Hematopoietic multipotent progenitor cell treated with erythropoietin and hydrocortisone succinate and interleukin-3 and kit ligand, for 8 days (in vitro differentiated cells): Measurements from ENCODE around the gene PCNT.

ENCODE experiments used
- DNase-seq: peaks from one replicate; pipeline ENCODE4 v3.0.0-alpha.2; 2015

Gene PCNT

DNA sequence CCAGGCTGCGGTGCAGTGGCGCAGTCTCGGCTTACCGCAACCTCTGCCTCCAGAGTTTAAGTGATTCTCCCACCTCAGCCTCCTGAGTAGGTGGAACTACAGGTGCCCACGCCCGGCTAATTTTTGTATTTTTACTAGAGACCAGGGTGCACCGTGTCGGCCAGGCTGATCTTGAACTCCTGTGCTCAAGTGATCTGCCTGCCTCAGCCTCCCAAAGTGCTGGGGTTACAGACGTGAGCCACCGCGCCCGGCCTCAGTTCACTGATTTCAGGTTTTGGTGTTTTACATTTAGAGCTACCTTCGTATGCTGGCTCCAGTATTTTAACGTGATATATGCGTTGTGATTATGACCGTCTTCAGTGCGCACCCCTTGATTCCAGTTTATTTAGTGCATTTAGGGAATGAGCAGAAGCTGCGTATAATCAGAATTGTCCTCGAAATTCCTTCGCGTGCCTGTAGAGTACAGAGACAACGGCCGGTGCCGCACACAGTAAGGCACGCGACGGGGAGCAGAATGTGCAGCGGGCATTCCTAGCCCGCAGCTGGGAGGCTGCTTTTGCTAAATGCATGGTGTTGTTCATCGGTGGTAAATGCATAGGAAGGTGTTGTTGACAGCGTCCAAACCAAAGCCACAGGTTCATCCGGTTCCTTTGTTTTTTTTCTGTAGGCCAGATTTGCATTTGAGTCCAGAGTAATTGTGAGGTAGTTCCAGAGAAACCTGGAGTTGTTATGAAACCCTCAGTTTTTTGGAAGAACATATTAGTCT is 85.9 kb downstream of the PCNT start:
- DNase-seq: no peak

DNA sequence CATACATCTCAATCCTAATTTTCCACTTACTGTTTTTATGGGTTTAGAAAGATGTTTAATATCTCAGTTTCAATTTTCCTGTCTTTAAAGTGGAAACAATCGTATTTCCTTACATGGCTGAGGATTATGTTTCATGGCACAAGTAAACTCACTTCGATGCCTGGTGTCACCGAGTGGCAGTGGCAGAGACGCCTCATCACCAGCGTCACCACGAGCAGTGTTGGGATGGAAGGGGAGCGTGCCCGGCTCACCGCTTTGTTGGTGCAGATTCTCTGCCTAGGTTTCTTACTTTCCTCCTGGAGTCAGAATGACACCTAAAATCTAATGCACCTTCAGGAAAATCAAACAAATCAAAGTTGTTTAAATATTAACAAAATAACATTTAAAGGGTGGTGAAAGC is 86.6 kb downstream of the PCNT start:
- no peak for DNase-seq

DNA sequence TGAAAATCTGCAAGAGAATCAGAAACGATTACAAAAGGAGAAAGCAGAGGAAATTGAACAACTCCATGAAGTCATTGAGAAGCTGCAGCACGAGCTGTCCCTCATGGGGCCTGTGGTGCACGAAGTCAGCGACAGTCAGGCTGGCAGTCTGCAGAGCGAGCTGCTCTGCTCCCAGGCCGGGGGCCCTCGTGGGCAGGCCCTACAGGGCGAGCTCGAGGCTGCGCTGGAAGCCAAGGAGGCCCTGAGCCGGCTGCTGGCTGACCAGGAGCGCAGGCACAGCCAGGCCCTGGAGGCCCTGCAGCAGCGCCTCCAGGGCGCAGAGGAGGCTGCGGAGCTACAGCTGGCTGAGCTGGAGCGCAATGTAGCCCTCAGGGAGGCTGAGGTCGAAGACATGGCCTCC is 87.3 kb downstream of the PCNT start:
- no peak for DNase-seq

DNA sequence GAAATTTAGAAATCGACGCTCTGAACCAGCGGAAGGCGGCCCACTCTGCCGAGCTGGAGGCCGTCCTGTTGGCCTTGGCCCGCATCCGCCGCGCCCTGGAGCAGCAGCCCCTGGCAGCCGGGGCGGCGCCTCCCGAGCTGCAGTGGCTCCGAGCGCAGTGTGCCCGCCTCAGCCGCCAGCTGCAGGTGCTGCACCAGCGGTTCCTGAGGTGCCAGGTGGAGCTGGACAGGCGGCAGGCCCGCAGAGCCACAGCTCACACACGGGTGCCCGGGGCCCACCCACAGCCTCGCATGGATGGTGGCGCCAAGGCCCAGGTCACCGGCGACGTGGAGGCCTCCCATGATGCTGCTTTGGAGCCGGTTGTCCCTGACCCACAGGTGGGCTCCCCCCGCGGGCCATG is 87.7 kb downstream of the PCNT start:
- DNase-seq: no peak

DNA sequence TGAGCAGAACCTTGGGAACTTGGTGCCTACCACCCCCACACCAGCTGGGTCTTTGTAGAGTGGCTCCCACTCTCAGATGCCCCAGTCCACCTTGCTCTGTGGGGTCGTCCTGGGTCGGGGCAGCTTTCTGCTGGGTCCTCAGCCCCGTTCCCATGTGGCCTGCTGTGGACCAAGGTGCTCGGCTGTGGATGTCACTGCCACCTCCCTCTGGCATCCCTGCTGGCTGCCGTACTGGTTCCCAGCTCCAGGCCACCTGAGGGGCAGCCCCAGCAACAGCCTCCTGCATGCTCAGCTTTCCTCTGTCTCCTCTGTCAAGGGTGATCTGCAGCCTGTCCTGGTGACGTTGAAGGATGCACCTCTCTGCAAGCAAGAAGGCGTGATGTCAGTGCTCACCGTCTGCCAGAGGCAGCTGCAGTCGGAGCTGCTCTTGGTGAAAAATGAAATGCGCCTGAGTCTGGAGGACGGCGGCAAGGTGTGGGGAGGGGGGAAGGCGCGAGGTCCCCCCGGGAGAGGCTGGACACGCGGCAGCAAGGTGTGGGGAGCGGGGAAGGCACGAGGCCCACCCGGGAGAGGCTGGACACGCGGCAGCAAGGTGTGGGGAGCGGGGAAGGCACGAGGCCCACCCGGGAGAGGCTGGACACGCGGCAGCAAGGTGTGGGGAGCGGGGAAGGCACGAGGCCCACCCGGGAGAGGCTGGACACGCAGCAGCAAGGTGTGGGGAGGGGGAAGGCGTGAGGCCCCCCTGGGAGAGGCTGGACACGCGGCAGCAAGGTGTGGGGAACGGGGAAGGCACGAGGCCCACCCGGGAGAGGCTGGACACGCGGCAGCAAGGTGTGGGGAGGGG is 88.8 kb downstream of the PCNT start:
- DNase-seq: no peak

DNA sequence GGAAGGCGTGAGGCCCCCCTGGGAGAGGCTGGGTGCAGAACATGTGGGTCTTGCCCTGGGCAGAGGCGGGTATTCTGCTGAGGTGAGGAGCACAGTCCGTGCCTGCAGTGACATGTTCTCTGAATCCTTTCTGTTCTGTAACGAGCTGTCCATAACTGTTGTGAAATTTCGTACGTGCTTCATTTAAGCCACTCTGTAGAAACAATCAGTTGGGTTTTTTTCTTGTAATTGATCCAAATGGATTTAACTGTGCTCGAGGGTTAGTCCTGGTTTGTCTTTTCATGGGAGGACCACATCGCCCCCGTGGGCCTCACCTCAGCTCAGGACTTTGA is 89.4 kb downstream of the PCNT start:
- no peak for DNase-seq

DNA sequence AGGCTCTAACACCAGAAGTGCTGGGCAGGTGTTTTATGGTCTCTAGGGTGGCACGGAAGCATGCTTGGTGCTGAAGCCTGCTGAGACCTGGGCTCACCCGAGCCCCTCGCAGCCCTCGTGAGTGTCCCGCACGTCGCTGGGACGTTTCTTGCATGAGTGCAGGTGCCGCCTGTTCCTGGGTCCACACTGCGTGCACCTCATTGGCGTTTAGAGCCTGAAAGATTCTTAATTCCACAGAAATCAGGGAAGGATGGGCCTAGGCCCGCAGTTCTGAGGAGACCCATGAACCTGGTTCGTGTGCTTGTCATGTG is 91.0 kb downstream of the PCNT start:
- no peak for DNase-seq

DNA sequence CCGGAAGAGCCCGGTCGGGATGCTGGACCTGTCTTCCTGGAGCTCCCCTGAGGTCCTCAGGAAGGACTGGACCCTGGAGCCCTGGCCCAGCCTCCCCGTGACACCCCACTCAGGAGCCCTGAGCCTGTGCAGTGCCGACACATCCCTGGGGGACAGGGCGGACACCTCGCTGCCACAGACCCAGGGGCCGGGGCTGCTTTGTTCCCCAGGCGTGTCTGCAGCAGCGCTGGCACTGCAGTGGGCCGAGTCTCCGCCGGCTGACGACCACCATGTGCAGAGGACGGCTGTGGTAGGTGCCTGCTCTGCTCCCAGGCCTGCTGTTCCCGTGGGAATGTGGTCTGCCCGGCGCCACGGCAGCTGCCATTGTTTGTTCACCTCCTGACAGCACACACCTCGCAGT is 92.6 kb downstream of the PCNT start:
- no peak for DNase-seq

DNA sequence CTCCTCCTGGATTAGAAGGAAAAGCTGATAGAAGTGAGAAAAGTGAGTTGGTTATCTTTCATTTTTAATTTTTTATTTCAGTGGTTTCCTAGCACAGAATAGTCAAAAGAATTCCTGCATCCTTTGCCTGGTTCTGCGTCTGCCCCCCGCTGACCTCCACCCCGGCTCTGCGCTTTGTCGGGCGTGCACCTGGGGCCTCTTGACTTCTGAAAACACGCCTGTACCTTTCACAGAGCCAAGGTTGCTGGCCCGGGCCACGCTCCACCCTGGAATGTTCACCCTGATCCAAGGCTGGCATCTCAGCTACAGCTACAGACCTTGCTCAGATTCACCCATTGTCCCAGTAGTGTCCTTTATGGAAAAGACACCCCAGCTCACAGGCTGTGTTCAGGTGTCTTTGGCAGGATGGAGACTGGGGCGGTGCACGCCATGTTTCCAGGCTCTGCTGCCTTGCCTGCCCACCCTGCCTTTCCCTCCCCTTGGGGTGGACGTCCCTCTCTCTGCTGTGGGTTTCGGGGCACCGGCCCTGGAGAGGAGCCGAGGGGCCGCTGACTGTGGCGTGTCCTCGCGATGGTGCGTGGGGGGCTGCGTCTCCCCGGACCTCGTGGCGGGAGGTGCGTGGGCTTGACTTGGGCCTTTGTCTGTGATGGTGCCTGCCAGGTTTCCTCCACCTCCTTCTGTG is 94.5 kb downstream of the PCNT start:
- DNase-seq: no peak

DNA sequence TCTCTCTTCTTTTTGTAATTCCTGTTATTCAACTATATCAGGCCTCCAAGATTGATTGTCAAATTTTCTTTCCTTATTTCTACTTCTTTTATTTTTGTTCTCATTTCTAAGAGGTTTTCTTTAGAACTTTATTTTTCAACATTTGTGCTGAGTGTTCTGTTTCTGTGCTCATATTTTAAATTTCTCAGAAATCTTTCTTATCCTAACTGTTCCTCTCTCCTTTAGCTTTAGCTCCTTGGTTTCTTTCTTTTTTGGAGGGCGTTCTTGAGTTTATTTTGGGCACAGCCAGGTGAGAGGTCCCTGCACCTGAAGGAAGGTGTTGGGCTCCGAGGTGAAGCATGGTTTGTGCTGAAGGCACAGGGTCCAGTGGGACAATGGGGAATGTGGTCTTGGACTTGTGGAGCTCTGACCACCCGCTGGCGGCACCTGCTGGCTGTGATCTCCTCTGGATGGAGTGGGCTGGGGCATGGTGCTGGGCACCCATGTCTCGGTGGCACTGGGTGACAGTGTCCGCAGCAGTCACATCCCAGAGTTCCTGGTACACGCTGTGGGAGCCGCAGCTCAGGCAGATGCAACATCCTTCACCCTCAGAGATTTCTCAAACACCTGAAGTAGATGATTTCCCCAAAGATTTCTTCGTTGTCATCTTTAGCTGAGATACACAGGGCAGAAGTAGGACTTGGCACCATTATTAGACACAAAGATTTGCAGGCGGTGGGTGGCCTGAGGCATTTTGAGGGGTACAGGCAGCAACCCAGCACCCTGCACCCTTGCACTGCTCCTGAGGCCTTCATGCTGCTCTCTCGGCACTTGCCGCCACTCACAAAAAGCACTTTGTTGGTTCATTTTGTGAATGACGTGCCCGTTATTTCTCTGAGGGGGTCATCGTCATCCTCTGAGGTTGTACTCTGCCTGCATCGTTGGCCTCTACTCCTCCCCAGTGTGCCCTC is 96.6 kb downstream of the PCNT start:
- no peak for DNase-seq

DNA sequence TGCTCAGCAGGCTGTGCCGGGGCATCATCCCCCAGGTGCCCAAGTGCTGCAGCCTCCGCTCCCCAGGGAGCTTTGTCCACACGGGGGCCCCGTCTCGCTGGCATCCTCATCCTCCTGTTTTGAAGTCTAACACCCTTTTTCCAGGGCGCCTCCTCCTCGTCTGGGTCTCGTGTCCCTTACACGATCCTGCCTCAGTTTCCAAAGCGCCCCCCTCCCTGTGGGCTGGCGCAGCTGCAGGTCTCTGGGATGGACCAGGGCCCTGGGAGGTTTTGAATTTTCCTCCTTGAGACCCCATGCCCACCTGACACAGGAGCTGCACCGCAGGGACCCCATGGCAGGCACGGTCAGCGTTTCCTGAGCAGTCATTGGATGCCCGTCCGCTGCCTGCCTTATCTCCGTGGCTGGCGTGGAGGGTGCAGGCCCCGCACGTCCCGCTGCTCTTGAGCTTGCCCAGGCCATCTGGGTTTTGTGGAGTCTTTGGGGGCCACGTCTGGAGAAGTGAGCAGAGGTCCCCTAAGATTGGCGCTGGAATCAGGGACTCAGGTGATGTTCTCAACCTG is 97.3 kb downstream of the PCNT start:
- DNase-seq: no peak

DNA sequence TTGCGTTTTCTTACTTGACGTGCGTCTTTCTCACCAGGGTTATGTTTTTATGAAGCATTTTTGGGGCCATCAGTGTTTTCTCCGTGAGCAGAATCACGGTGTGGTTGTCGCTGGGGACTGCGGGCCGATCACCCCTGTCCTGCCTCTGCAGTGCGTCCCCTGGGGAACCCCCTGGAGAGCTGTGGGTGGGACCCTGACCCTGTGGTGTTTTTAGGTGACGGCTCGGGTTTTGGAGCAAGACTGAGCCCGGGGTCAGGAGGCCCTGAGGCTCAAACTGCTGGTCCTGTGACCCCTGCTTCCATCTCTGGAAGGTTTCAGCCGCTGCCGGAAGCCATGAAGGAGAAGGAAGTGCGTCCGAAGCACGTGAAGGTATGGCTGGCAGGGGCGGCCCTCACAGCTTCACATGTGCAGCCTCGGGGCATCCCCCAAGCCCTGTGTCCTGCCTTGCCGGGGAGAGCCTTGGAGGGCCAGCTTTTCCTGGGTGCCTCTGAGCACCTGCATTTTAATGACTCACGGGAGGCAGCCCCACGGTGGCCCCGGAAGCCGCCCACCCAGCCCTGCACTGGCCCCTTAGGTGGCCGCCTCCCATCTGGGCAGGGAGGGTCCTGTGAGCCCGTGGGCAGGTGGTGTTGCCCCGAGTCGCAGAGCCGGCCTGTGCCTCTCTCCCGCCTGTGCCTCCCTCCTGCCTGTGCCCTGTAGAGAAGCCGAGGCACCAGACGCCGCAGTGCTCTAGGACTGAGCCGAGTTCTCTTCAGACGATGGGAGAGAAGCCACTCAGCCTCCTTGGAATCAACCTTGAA is 98.0 kb downstream of the PCNT start:
- DNase-seq: no peak

DNA sequence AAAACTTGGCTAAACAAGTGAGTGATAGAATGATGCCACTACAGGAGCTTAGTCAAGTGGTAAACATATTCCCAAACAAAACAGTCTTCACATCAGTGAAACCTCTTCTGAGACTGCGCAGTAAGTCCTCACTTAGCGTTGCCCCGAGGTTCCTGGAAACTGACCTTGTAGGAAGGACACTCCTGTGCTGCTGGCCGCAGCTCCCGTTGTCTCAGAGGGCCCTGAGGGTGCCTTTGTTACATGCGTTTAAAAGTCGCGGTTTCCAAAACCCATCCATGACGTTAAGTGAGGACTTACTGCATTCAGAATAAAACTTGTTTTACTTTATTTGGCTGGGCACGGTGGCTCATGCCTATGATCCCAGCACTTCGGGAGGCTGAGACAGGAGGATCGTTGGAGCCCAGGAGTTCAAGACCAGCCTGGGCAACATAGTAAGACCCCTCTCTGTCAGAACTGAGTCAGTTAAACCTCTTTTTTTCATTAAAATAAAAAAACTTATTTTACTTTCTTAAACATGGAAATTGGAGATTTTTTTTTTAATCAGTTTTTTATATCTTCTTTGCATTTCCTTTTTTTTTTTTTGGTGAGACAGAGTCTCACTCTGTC is 98.8 kb downstream of the PCNT start:
- no peak for DNase-seq

DNA sequence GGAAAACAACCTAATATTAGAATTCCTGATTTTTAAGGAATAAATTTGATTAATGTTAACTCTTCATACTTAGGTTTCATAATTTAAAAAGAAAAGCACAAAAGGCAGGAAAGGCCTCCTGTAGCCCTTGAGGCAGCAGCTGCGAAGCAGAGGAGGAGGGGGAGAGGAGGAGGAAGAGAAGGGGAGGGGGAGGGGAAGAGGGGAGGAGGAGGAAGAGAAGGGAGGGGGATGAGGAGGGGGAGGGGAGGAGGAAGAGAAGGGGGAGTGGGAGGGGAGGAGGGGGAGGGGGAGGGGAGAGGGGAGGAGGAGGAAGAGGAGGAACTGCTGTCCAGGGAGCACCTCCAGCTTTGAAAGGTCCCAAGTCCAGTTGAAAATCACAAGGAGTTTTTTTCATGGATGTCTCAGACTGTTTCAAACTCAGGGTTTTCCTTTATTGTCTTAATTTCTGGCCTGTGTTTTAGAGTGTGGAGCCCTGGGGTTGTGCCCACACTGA is 99.6 kb downstream of the PCNT start:
- no peak for DNase-seq

DNA sequence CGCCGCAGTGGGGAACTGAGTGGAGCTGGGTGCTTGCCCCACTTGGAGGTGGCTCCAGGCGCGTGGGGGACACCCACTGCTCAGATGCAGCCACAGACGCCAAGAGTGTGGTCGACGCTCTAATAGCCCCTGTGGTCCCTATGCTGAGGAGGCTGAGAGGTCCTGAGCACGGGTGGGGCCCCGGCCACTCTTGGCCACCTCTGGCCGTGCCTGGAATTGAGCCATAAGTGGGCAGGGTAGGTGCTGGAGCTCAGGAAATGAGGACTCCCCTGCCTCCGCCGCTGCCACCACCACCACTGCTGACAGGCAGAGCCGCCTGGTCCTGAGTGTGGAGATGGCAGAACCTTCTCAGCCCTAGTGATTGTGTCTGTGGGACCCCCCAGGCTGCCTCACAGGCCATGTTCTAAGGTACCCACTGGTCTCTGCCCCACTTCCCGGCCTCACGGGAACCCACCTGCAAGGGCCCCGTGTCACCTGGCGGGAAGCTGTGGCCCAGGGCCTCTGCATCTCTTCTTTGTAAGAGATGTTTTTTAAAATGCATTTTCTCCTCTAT is 100.2 kb downstream of the PCNT start:
- DNase-seq: no peak

DNA sequence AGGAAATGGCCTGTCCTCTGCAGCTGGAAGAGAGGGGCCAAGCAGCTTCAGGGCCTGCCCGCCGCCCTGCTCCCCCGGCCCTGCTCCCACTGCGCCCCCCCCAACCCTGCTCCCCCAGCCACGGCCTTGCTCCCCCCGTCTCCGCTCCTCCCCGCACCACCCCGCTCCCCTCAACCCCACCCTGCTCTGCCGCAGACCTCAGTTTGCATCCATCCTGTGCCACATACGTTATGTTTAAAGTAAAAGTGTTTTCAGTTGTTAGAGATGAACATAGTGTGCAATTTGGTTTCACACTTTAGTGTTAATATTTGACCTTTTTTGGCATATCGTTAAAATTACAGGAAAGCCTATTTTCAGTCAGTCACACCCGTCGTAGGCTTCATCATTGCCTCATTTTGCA is 100.7 kb downstream of the PCNT start:
- no peak for DNase-seq

DNA sequence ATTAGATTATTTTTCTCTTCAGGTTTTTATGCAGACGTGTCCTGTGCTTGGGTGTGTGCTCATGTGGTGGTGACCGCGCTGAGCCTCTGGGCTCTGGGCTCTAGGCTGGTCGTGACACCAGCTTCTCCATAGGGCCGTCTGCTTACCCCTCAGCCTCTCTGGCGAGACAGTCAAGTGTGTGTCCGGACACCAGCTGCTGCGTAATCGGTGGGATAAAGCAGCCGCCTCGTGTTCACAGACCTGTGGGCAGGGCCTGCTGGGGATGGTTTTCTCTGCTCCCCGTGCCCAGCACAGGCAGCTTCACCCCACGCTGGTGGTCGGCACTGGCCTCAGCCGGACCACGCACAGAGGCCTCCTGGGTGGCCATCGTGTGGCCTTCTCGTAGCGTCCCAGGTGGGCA is 101.1 kb downstream of the PCNT start:
- no peak for DNase-seq

DNA sequence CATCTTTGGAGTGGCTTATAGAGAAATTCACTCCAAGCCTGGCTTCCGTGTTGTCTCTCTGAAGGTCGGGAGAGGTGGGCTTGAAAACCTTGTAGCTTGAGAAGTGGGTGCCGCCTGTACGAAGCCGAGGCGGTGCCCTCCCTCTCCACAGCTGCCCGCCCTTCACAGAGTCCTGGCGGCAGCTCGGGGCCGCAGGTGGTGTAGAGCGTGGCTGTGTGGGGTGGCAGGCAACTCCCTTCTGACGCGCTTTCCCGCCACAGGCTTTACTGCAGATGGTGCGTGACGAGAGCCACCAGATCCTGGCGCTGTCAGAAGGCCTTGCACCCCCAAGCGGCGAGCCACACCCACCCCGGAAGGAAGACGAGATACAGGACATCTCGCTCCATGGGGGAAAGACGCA is 101.6 kb downstream of the PCNT start:
- no peak for DNase-seq

DNA sequence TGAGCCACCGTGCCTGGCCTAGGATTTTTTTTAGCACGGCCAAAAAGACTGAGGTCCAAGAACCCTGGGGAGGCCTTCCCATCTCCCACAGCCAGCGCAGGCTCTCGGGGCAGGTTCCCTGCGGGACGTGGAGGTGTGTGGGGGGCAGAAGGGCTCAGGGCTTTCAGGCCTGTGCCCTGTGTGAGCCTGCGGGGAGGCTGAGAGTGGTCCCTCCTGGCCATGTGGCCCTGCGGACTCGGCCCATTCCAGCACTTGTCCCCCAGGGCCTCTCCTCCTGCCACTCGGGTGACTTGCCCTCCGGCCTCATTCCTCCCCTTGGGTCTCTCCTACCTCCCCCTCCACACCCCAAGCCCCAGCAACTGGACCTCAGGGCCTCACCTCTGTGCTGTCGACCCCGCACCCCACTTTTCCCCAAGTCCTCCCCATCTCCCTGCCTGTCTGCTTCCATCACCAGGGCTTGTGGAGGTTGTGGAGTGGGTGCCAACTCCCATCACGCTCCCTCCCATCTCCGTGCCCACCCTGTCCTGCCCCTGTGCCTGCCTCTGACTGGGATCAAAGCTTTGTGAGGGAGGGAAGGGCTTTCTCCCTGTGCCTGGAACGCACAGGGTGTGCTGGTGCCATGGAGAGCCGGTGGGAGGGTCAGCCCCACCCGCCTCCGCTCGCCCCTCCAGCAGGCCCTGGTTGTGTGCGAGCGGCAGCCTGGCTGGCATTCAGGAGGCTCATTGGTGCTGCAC is 102.5 kb downstream of the PCNT start:
- no peak for DNase-seq

DNA sequence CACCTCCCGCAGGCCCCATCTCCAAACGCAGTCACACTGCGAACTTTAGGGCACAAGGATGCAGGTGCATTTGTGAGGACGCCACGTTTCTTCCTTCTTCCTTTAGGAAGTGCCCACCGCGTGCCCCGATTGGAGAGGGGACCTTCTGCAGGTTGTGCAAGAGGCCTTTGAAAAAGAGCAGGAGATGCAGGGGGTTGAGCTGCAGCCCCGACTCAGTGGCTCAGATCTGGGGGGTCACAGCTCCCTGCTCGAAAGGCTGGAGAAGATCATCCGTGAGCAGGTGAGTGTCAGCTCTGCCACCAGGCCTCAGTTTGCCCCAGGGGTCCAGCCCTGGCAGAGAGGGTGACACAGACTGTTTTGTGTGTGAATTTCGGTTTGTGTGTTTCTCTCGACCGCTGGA is 103.6 kb downstream of the PCNT start:
- no peak for DNase-seq
